GM10248 (cell line): ENCODE results near the gene HAPLN2.

Source experiments
- CTCF ChIA-PET: fragments of 300-600 bp; sonication (Branson Sonifier 250); formaldehyde crosslinking; extraction: SDS; loops from one replicate; lab custom pipeline; 2021; ENCODE audit warnings: antibody characterized with exemption; lab: Yijun Ruan, JAX
- POLR2A ChIA-PET: fragments of 350-650 bp; sonication (Branson Sonifier 250); formaldehyde crosslinking; extraction: SDS; loops from one replicate; lab custom pipeline; 2020; ENCODE audit warnings: antibody characterized with exemption; lab: Yijun Ruan, JAX
- DNase-seq: peaks from one replicate; pipeline ENCODE4 v3.0.0; 2012; ENCODE audit errors: extremely low spot score
- TF ChIP-seq, protein P1 (sequence below): IDR thresholded peaks from 2 replicates; pipeline ENCODE4 v1.5.1; 2012; ENCODE audit warnings: mild to moderate bottlenecking, low read depth; ENCODE audit errors: extremely low read depth, missing control alignments, control extremely low read depth

The HAPLN2 gene

GRCh38 chr1:156577550-156577949 lies 41.7 kb upstream of the HAPLN2 start:
- no peak for DNase-seq
- TF ChIP-seq, protein P1, sequence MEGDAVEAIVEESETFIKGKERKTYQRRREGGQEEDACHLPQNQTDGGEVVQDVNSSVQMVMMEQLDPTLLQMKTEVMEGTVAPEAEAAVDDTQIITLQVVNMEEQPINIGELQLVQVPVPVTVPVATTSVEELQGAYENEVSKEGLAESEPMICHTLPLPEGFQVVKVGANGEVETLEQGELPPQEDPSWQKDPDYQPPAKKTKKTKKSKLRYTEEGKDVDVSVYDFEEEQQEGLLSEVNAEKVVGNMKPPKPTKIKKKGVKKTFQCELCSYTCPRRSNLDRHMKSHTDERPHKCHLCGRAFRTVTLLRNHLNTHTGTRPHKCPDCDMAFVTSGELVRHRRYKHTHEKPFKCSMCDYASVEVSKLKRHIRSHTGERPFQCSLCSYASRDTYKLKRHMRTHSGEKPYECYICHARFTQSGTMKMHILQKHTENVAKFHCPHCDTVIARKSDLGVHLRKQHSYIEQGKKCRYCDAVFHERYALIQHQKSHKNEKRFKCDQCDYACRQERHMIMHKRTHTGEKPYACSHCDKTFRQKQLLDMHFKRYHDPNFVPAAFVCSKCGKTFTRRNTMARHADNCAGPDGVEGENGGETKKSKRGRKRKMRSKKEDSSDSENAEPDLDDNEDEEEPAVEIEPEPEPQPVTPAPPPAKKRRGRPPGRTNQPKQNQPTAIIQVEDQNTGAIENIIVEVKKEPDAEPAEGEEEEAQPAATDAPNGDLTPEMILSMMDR = no peak
- POLR2A ChIA-PET = no interaction called here
- CTCF ChIA-PET = no interaction called here

GRCh38 chr1:156578055-156578454 lies 41.2 kb upstream of the HAPLN2 start:
- ChIA-PET CTCF (interaction anchor here (1.5 to 5.2 kb wide), 3 partner anchors 30 to 53 kb away, joined by 3 to 24 read pairs (median 5); no protein-coding TSS in a partner anchor), POLR2A (no interaction called here)
- DNase-seq = no peak
- TF ChIP-seq, protein P1 = no peak

- CTCF ChIA-PET = interaction anchor here (0.8 to 5.2 kb wide), 10 partner anchors 13 to 197 kb away, joined by 3 to 24 read pairs (median 4); no protein-coding TSS in a partner anchor
- POLR2A ChIA-PET = interaction anchor here (0.7 kb wide), 2 partner anchors 142 to 172 kb away, joined by 4 to 5 read pairs; partner anchors contain the start of gene HDGF
- no peak for DNase-seq
- TF ChIP-seq, protein P1 = no peak
Observed at GRCh38 chr1:156579472-156579871, 39.7 kb upstream of the HAPLN2 start, which contains the start of gene TTC24. TTC24 (plus strand) TSS chr1:156579723; CDS start chr1:156581365, 1,642 bp downstream.

DNA sequence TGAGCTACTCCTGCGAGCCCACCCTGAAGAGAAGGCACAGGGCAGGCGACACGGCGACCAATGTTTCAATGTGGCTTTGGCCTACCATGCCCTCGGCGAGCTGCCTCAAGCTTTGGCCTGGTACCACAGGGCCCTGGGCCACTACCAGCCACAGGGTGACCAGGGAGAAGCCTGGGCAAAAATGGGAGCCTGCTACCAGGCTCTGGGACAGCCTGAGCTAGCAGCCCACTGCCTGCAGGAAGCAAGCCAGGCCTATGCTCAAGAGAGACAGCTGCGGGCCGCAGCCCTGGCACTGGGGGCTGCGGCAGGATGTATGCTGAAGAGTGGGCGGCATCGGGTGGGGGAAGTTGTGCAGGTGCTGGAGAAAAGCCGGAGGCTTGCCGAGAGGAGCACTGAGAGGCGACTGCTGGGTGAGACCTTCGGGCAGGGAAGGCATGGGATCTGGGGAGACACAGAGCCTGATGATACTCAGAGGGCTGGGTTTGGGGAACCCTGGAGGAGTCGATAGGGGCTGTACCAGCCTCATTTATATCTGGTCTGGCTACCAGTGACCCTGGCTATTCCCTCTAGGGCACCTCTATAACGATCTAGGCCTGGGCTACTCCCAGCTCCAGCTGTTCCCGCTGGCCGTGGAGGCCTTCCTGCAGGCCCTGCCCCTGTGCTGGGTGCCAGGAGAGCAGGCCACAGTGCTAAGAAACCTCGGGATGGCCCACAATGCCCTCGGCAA lies 37.4 kb upstream of the HAPLN2 start:
- CTCF ChIA-PET = interaction anchor here (0.7 to 5.2 kb wide), 19 partner anchors 10 to 196 kb away, joined by 3 to 24 read pairs (median 4); partner anchors contain the start of genes GPATCH4 and NAXE
- peak; percentile 42 for DNase-seq
- TF ChIP-seq, protein P1 = no peak
- POLR2A ChIA-PET = no interaction called here

- peak; percentile 41 for DNase-seq
- ChIA-PET CTCF (interaction anchor here (0.7 to 5.2 kb wide), 13 partner anchors 9 to 136 kb away, joined by 3 to 24 read pairs (median 4); partner anchors contain the start of genes GPATCH4 and NAXE), POLR2A (no interaction called here)
- TF ChIP-seq, protein P1 = peak; percentile 9
Observed at GRCh38 chr1:156582388-156583017, 36.7 kb upstream of the HAPLN2 start.
